Measurements from ENCODE around the gene RNU1-2.

RNU1-2 gene

DNA sequence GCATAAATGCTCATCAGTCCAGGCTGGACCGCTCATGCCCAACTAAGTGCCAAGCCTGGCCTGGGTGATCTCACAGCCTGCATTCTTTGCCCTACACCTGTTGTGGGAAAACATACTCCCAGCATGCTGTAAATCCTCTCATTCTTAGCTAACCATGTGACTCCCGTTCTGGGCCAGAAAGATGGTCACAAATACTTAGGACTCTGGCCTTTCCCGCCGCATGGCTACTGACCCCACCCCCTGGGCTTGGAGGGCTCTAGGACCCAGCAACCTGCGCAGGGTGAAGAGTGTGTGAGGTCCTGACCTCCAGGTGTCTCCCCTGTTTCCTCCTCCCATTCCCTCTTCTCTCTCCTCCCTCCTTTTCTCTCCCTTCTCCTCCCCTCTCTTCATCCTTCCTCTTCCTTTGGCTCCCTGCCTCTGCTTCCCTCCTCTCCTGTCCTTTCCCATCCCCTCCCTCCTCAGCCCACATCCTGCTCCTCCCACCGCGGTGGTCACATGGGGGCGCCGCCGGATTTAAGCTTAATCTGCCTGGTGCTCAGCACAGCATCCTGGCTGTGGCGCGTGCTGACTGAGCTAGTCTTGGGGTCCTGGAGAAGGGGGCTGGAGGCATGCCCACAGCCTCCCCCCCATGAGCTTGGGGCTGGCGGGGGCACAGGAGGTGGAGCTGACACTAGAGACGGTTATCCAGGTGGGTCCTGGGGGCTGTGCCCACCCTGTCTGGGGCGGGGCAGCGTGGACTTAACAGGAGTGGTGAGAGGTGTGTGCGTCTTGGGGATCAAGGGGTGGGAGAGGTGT, 25.8 kb downstream of the RNU1-2 start, which contains the start of gene CROCC:
TSS of gene CROCC (plus strand) at position 541 of the 795 bp plus-strand sequence. CDS start at position 629, 88 bp downstream.
- peaks cover 43% of the 10 kb centered on the region for H3K4me1 ChIP-seq (ENCODE audit: control insufficient read depth, insufficient read depth, low read length)
- H3K27ac ChIP-seq (ENCODE audit: insufficient read depth, low read depth, low read length, poor library complexity, severe bottlenecking) = peak within 1 kb of the TSS; percentile 3
- H3K4me3 ChIP-seq (ENCODE audit: insufficient read depth, low read depth, low read length) = peak within 1 kb of the TSS; percentile 67
- no peaks in the 10 kb centered on the region for H3K27me3 ChIP-seq (ENCODE audit: control insufficient read depth, insufficient read depth, low read length, poor library complexity, severe bottlenecking)
- H3K9me3 ChIP-seq (ENCODE audit: control insufficient read depth, low read length) = no peaks in the 10 kb centered on the region
- WGBS, 2 experiments = 13% methylated on average over 17 of the region's 17 CpGs
- no peaks in the 10 kb centered on the region for H3K36me3 ChIP-seq (ENCODE audit: control insufficient read depth, insufficient read depth, low read length)

GRCh38 chr1:16922466-16922865, 26.7 kb downstream of the RNU1-2 start:
- H3K27me3 ChIP-seq (ENCODE audit: control insufficient read depth, insufficient read depth, low read length, poor library complexity, severe bottlenecking) = no peaks in the 10 kb centered on the region
- H3K4me1 ChIP-seq (ENCODE audit: control insufficient read depth, insufficient read depth, low read length) = peaks cover 50% of the 10 kb centered on the region
- H3K36me3 ChIP-seq (ENCODE audit: control insufficient read depth, insufficient read depth, low read length) = no peaks in the 10 kb centered on the region
- WGBS, 2 experiments = 91% methylated on average over 10 of the region's 10 CpGs
- H3K4me3 ChIP-seq (ENCODE audit: insufficient read depth, low read depth, low read length) = peak overlapping the region; percentile 67
- H3K9me3 ChIP-seq (ENCODE audit: control insufficient read depth, low read length) = no peaks in the 10 kb centered on the region
- no peak overlapping the region for H3K27ac ChIP-seq (ENCODE audit: insufficient read depth, low read depth, low read length, poor library complexity, severe bottlenecking)

GRCh38 chr1:16922885-16923431, 27.2 kb downstream of the RNU1-2 start:
- no peaks in the 10 kb centered on the region for H3K9me3 ChIP-seq (ENCODE audit: control insufficient read depth, low read length)
- 89 to 90% methylated on average over 18 of the region's 18 CpGs for WGBS, 2 experiments
- no peak overlapping the region for H3K4me3 ChIP-seq (ENCODE audit: insufficient read depth, low read depth, low read length)

GRCh38 chr1:16924216-16924918, 28.6 kb downstream of the RNU1-2 start:
- Histone ChIP-seq H3K36me3 (ENCODE audit: control insufficient read depth, insufficient read depth, low read length) (no peaks in the 10 kb centered on the region), H3K27me3 (ENCODE audit: control insufficient read depth, insufficient read depth, low read length, poor library complexity, severe bottlenecking) (no peaks in the 10 kb centered on the region), H3K4me3 (ENCODE audit: insufficient read depth, low read depth, low read length) (peak overlapping the region; percentile 2), H3K4me1 (ENCODE audit: control insufficient read depth, insufficient read depth, low read length) (peaks cover 59% of the 10 kb centered on the region), H3K27ac (ENCODE audit: insufficient read depth, low read depth, low read length, poor library complexity, severe bottlenecking) (no peak overlapping the region), H3K9me3 (ENCODE audit: control insufficient read depth, low read length) (no peaks in the 10 kb centered on the region)
- 91 to 93% methylated on average over 23 of the region's 23 CpGs for WGBS, 2 experiments

More at GRCh38 chr1:16922885-16923431, 27.2 kb downstream of the RNU1-2 start:
- no peaks in the 10 kb centered on the region for H3K36me3 ChIP-seq (ENCODE audit: control insufficient read depth, insufficient read depth, low read length)
- H3K4me1 ChIP-seq (ENCODE audit: control insufficient read depth, insufficient read depth, low read length) = peaks cover 55% of the 10 kb centered on the region
- no peak overlapping the region for H3K27ac ChIP-seq (ENCODE audit: insufficient read depth, low read depth, low read length, poor library complexity, severe bottlenecking)
- no peaks in the 10 kb centered on the region for H3K27me3 ChIP-seq (ENCODE audit: control insufficient read depth, insufficient read depth, low read length, poor library complexity, severe bottlenecking)

DNA sequence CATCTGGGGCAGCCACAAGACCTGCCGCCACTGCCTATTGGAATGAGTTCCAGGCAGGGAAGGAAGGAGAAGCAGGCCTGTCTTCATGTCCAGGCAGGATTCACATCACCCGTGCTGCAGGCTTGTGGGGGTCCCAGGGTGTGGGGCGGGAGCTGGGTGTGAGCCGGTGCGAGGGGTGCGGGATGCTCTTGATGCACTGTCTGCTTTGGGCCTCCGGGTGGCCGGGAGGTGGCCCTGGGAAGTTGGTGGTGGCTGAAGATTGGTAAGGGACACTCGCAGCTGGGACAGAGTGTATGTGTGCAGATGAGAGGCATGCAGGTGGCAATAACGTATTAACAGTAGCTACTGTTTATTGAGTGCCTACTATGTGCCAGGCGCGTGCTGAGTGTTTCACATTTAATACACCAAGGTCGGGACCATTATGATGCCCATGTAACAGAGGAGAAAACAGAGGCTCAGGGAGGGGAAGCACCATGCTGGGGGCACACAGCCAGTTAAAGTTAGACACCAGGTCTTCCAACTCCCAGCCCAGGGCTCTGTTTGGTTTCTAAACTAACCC, 29.2 kb downstream of the RNU1-2 start:
- Histone ChIP-seq H3K4me3 (ENCODE audit: insufficient read depth, low read depth, low read length) (no peak overlapping the region), H3K4me1 (ENCODE audit: control insufficient read depth, insufficient read depth, low read length) (peaks cover 59% of the 10 kb centered on the region), H3K27ac (ENCODE audit: insufficient read depth, low read depth, low read length, poor library complexity, severe bottlenecking) (no peak overlapping the region), H3K27me3 (ENCODE audit: control insufficient read depth, insufficient read depth, low read length, poor library complexity, severe bottlenecking) (no peaks in the 10 kb centered on the region), H3K9me3 (ENCODE audit: control insufficient read depth, low read length) (no peaks in the 10 kb centered on the region), H3K36me3 (ENCODE audit: control insufficient read depth, insufficient read depth, low read length) (no peaks in the 10 kb centered on the region)
- WGBS, 2 experiments = 92 to 93% methylated on average over 13 of the region's 13 CpGs

GRCh38 chr1:16925635-16926490, 30.1 kb downstream of the RNU1-2 start:
- WGBS, 2 experiments = 93 to 94% methylated on average over 13 of the region's 13 CpGs

GRCh38 chr1:16926491-16927073, 30.8 kb downstream of the RNU1-2 start:
- no peak overlapping the region for H3K4me3 ChIP-seq (ENCODE audit: insufficient read depth, low read depth, low read length)

More at GRCh38 chr1:16925635-16926490, 30.1 kb downstream of the RNU1-2 start:
- peak overlapping the region; percentile 50 for H3K27ac ChIP-seq (ENCODE audit: insufficient read depth, low read depth, low read length, poor library complexity, severe bottlenecking)
- H3K36me3 ChIP-seq (ENCODE audit: control insufficient read depth, insufficient read depth, low read length) = peaks cover 6% of the 10 kb centered on the region
- H3K4me3 ChIP-seq (ENCODE audit: insufficient read depth, low read depth, low read length) = no peak overlapping the region
- H3K4me1 ChIP-seq (ENCODE audit: control insufficient read depth, insufficient read depth, low read length) = peaks cover 59% of the 10 kb centered on the region
- no peaks in the 10 kb centered on the region for H3K27me3 ChIP-seq (ENCODE audit: control insufficient read depth, insufficient read depth, low read length, poor library complexity, severe bottlenecking)
- no peaks in the 10 kb centered on the region for H3K9me3 ChIP-seq (ENCODE audit: control insufficient read depth, low read length)

DNA sequence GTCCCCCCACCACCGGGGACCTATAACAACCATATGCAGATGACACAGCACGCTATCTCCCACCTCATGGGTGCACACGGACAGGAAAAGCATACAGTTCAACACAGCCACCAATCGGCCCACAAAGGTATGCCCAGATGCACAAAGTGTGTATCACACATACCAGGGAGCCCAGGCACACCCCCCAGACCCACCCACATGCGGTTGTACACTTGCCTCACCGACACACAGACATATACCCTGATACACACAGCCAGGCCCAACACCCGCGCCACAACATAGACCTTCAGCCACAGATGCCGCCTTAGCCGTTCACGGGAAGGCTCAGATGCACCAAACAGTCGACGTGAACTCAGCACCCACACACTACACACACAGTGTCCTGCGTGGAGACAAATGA, 31.5 kb downstream of the RNU1-2 start:
- no peaks in the 10 kb centered on the region for H3K27me3 ChIP-seq (ENCODE audit: control insufficient read depth, insufficient read depth, low read length, poor library complexity, severe bottlenecking)
- H3K4me1 ChIP-seq (ENCODE audit: control insufficient read depth, insufficient read depth, low read length) = peaks cover 46% of the 10 kb centered on the region
- WGBS, 2 experiments = 86% methylated on average over 14 of the region's 14 CpGs
- H3K4me3 ChIP-seq (ENCODE audit: insufficient read depth, low read depth, low read length) = no peak overlapping the region
- H3K9me3 ChIP-seq (ENCODE audit: control insufficient read depth, low read length) = no peaks in the 10 kb centered on the region
- H3K36me3 ChIP-seq (ENCODE audit: control insufficient read depth, insufficient read depth, low read length) = peaks cover 13% of the 10 kb centered on the region
- peak overlapping the region; percentile 59 for H3K27ac ChIP-seq (ENCODE audit: insufficient read depth, low read depth, low read length, poor library complexity, severe bottlenecking)

More at GRCh38 chr1:16926491-16927073, 30.8 kb downstream of the RNU1-2 start:
- 20 to 26% methylated on average over 10 of the region's 10 CpGs for WGBS, 2 experiments
- H3K27me3 ChIP-seq (ENCODE audit: control insufficient read depth, insufficient read depth, low read length, poor library complexity, severe bottlenecking) = no peaks in the 10 kb centered on the region
- H3K27ac ChIP-seq (ENCODE audit: insufficient read depth, low read depth, low read length, poor library complexity, severe bottlenecking) = peak overlapping the region; percentile 59
- H3K9me3 ChIP-seq (ENCODE audit: control insufficient read depth, low read length) = no peaks in the 10 kb centered on the region
- peaks cover 53% of the 10 kb centered on the region for H3K4me1 ChIP-seq (ENCODE audit: control insufficient read depth, insufficient read depth, low read length)
- peaks cover 12% of the 10 kb centered on the region for H3K36me3 ChIP-seq (ENCODE audit: control insufficient read depth, insufficient read depth, low read length)
